Skeletal muscle satellite cell (primary cell): ENCODE data around the gene IFT57.

ENCODE experiments used
- H3K27me3 ChIP-seq: 2 replicates; pipeline ENCODE4 v1.7.0; 2013; ENCODE audit warnings: low read length; ENCODE audit not compliant: control insufficient read depth, insufficient read depth
- H3K36me3 ChIP-seq: 2 replicates; pipeline ENCODE4 v1.7.0; 2013; ENCODE audit warnings: mild to moderate bottlenecking, control low read depth, low read length; ENCODE audit not compliant: insufficient read depth
- H3K4me1 ChIP-seq: 2 replicates; pipeline ENCODE4 v1.7.0; 2013; ENCODE audit warnings: low read length; ENCODE audit not compliant: control insufficient read depth, insufficient read depth
- H3K4me2 ChIP-seq: 2 replicates; pipeline ENCODE4 v1.7.0; 2013; ENCODE audit warnings: mild to moderate bottlenecking, low read length
- H3K4me3 ChIP-seq: 2 replicates; pipeline ENCODE4 v1.7.0; 2013; ENCODE audit warnings: low read length
- H3K9ac ChIP-seq: 2 replicates; pipeline ENCODE4 v1.7.0; 2013; ENCODE audit warnings: mild to moderate bottlenecking, low read depth, low read length, moderate library complexity
- H3K9me3 ChIP-seq: replicated peaks from 2 replicates; pipeline ENCODE4 v1.7.0; 2013; ENCODE audit warnings: mild to moderate bottlenecking, control low read depth, low read length

IFT57 gene

GRCh38 chr3:108215871-108216270 lies 6.4 kb downstream of the IFT57 start:
- peaks cover 21% of the 10 kb centered on the region for H3K4me1 ChIP-seq
- H3K9ac ChIP-seq = no peak overlapping the region
- no peak overlapping the region for H3K4me2 ChIP-seq
- H3K9me3 ChIP-seq = no peaks in the 10 kb centered on the region
- no peaks in the 10 kb centered on the region for H3K27me3 ChIP-seq
- H3K36me3 ChIP-seq = peaks cover 11% of the 10 kb centered on the region
- no peak overlapping the region for H3K4me3 ChIP-seq

DNA sequence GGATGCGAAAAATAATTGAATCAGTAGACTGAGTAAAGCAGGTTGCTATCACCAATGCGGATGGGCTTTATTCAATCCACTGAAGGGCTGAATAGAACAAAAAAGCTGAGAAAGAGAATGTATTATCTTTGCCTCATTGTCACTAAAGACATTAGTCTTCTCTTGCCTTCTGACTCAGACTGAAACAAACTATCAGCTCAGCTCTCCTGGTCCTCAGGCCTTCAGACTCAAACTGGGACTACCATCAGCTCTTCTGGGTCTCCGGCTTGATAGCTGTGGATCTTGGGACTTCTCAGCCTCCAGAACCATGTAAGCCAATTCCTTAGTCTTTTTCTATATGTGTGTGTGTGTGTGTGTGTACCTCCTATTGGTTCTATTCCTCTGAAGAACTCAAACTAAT lies 12.6 kb downstream of the IFT57 start:
- no peak overlapping the region for H3K4me2 ChIP-seq
- H3K4me3 ChIP-seq = no peak overlapping the region
- no peak overlapping the region for H3K9ac ChIP-seq
- peaks cover 11% of the 10 kb centered on the region for H3K36me3 ChIP-seq
- H3K4me1 ChIP-seq = no peaks in the 10 kb centered on the region
- no peaks in the 10 kb centered on the region for H3K27me3 ChIP-seq
- no peaks in the 10 kb centered on the region for H3K9me3 ChIP-seq

DNA sequence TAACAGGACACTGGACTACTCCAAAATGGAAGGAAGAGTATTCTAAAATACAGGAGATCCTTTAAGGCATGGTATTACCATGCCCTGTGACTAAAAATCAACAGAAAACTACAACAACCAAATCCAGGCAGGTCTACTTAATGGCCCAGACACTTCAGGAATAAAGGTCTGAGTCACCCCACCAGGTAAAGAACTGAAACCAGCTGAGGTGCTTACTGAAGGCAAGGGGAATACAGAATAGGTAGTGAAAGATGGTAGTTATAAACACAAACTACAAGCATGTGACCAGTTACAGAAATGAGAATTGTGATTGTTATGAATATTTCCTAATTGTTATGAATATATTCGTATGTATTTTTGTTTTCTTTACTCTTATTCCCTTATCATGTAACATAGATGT lies 13.4 kb downstream of the IFT57 start:
- H3K4me2 ChIP-seq = no peak overlapping the region
- peaks cover 11% of the 10 kb centered on the region for H3K36me3 ChIP-seq
- H3K4me1 ChIP-seq = no peaks in the 10 kb centered on the region
- H3K27me3 ChIP-seq = no peaks in the 10 kb centered on the region
- H3K9ac ChIP-seq = no peak overlapping the region
- H3K4me3 ChIP-seq = no peak overlapping the region
- H3K9me3 ChIP-seq = no peaks in the 10 kb centered on the region

DNA sequence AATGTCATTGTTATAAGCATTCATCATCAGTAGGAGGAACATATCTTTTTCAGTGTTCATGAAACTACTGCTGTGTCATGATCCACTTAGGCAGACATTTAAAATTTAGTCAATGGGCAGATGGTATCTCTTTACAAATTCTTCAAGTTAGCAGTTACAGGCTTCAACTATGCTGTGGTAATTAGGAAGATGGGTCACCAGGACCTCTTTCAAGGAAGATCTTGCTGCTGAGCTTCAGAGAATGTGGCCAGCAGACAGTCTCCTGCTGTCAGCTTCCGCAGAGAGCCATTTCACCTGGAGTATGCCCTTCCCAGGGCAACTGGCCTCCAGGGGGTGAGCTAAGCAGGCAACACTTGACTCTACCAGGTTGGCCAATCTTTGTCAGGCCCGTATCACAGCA lies 19.4 kb downstream of the IFT57 start:
- no peak overlapping the region for H3K4me3 ChIP-seq
- H3K36me3 ChIP-seq = no peaks in the 10 kb centered on the region
- no peaks in the 10 kb centered on the region for H3K9me3 ChIP-seq
- no peaks in the 10 kb centered on the region for H3K27me3 ChIP-seq
- no peak overlapping the region for H3K9ac ChIP-seq
- peaks cover 10% of the 10 kb centered on the region for H3K4me1 ChIP-seq
- H3K4me2 ChIP-seq = no peak overlapping the region

DNA sequence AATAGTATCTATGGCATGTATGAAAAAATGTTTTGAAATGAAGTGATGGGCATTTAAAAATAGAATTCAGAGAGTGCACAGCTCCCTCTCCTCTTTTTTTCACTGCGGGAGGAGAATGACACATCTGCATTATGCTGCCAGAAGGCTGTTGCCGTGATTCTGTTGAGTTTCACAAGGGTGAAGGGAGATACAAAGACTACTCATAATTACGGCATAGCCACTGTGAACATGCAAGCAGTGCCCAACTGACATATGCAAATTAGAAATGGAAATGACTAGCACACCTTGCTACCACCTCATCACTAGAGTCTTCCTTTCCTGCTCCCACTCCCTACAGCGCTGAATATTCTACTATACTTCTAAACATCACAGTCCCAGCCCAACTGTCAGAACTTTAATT lies 20.1 kb downstream of the IFT57 start:
- Histone ChIP-seq H3K9ac (no peak overlapping the region), H3K4me3 (no peak overlapping the region), H3K27me3 (no peaks in the 10 kb centered on the region)

GRCh38 chr3:108201258-108201657 lies 21.0 kb downstream of the IFT57 start:
- Histone ChIP-seq H3K36me3 (no peaks in the 10 kb centered on the region), H3K4me3 (no peak overlapping the region), H3K9me3 (no peaks in the 10 kb centered on the region), H3K9ac (no peak overlapping the region), H3K4me1 (peaks cover 10% of the 10 kb centered on the region), H3K4me2 (no peak overlapping the region), H3K27me3 (no peaks in the 10 kb centered on the region)

More for the DNA sequence above, 20.1 kb downstream of the IFT57 start:
- H3K36me3 ChIP-seq = no peaks in the 10 kb centered on the region
- H3K4me1 ChIP-seq = peaks cover 10% of the 10 kb centered on the region
- H3K4me2 ChIP-seq = no peak overlapping the region
- H3K9me3 ChIP-seq = no peaks in the 10 kb centered on the region

- Histone ChIP-seq H3K9me3 (no peaks in the 10 kb centered on the region), H3K9ac (no peak overlapping the region), H3K27me3 (no peaks in the 10 kb centered on the region), H3K4me1 (peaks cover 10% of the 10 kb centered on the region), H3K4me2 (no peak overlapping the region), H3K36me3 (no peaks in the 10 kb centered on the region), H3K4me3 (no peak overlapping the region)
Measured at GRCh38 chr3:108200578-108200977, 21.6 kb downstream of the IFT57 start.

DNA sequence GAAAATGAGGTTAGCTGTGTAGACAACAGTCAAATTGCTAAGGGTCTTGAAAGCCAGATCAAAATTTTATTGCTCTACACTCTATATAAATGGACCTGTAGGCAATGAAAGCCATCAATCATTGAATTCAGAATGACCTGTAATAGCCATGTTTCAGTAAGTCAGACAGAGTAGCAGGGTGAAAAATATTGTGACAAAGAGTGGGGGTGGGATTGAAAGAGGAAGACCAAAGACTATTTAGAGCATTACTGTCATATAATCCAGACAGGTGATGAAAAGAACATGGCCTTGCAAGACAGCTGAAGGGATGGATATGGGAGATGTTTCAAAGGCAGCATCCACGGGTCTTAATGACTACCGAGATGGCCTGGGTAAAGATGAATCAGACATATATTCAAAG lies 22.2 kb downstream of the IFT57 start:
- Histone ChIP-seq H3K4me1 (peaks cover 10% of the 10 kb centered on the region), H3K9ac (no peak overlapping the region), H3K4me3 (no peak overlapping the region), H3K9me3 (no peaks in the 10 kb centered on the region), H3K36me3 (no peaks in the 10 kb centered on the region), H3K4me2 (no peak overlapping the region), H3K27me3 (no peaks in the 10 kb centered on the region)

GRCh38 chr3:108191394-108191793 lies 30.8 kb downstream of the IFT57 start:
- Histone ChIP-seq H3K36me3 (peaks cover 9% of the 10 kb centered on the region), H3K4me3 (no peak overlapping the region), H3K4me1 (no peaks in the 10 kb centered on the region), H3K9ac (no peak overlapping the region), H3K4me2 (no peak overlapping the region), H3K27me3 (no peaks in the 10 kb centered on the region), H3K9me3 (no peaks in the 10 kb centered on the region)

- Histone ChIP-seq H3K4me3 (no peak overlapping the region), H3K9me3 (no peaks in the 10 kb centered on the region), H3K27me3 (no peaks in the 10 kb centered on the region), H3K4me2 (no peak overlapping the region), H3K36me3 (peaks cover 9% of the 10 kb centered on the region), H3K9ac (no peak overlapping the region), H3K4me1 (no peaks in the 10 kb centered on the region)
Measured at GRCh38 chr3:108190346-108190745, 31.9 kb downstream of the IFT57 start.

GRCh38 chr3:108189440-108189839 lies 32.8 kb downstream of the IFT57 start:
- no peak overlapping the region for H3K4me3 ChIP-seq
- no peak overlapping the region for H3K9ac ChIP-seq
- no peaks in the 10 kb centered on the region for H3K4me1 ChIP-seq
- no peaks in the 10 kb centered on the region for H3K9me3 ChIP-seq
- peaks cover 9% of the 10 kb centered on the region for H3K36me3 ChIP-seq
- no peaks in the 10 kb centered on the region for H3K27me3 ChIP-seq
- H3K4me2 ChIP-seq = no peak overlapping the region

GRCh38 chr3:108185536-108185935 lies 36.7 kb downstream of the IFT57 start:
- Histone ChIP-seq H3K9me3 (no peaks in the 10 kb centered on the region), H3K27me3 (no peaks in the 10 kb centered on the region), H3K9ac (no peak overlapping the region), H3K4me3 (no peak overlapping the region), H3K36me3 (peaks cover 9% of the 10 kb centered on the region), H3K4me1 (no peaks in the 10 kb centered on the region), H3K4me2 (no peak overlapping the region)
